Tibial artery (tissue), 4 donors: ENCODE measurements around the gene RPTOR.
A peak's percentile ranks its signal among the peaks of the same experiment; 100 is the strongest.

ENCODE experiments used
- DNase-seq, 2 donors: peaks; one replicate each; pipeline ENCODE4 v3.0.0-alpha.2; 2019
- H3K27ac ChIP-seq, 2 donors: fragments of 200-600 bp; sonication (generic) in 1 of 2; 1 replicate in 1 of 2; 2 replicates in 1 of 2; pipeline ENCODE4 v1.5.1; 2018 to 2019; ENCODE audit warnings: mild to moderate bottlenecking in 1 of 2
- H3K27me3 ChIP-seq, 2 donors: fragments of 200-600 bp; sonication (generic) in 1 of 2; one replicate each; pipeline versions ENCODE4 v1.5.1 to v1.6.0; 2016 to 2019
- H3K36me3 ChIP-seq, 3 donors: fragments of 200-600 bp; sonication (generic) in 2 of 3; one replicate each; pipeline ENCODE4 v1.5.1; 2016 to 2019; ENCODE audit warnings: mild to moderate bottlenecking in 2 of 3
- H3K4me1 ChIP-seq, 4 donors: fragments of 200-600 bp; sonication (generic) in 2 of 4; 1 replicate in 3 of 4; 2 replicates in 1 of 4; pipeline ENCODE4 v1.5.1; 2016 to 2019
- H3K4me3 ChIP-seq, 2 donors: fragments of 200-600 bp; sonication (generic) in 1 of 2; 1 replicate in 1 of 2; 2 replicates in 1 of 2; pipeline ENCODE4 v1.5.1; 2018 to 2019; ENCODE audit warnings: mild to moderate bottlenecking in 2 of 2
- H3K9me3 ChIP-seq, 3 donors: fragments of 200-600 bp; sonication (generic) in 1 of 3; one replicate each; pipeline ENCODE4 v1.5.1; 2016 to 2019
- CTCF ChIP-seq, 2 experiments: fragments of 200-600 bp in 1 of 2; fragments of 450-650 bp in 1 of 2; IDR thresholded peaks; one replicate each; pipeline ENCODE4 v1.5.1; 2017 to 2019; ENCODE audit warnings: antibody characterized with exemption in 2 of 2, mild to moderate bottlenecking in 1 of 2, moderate library complexity in 1 of 2
- intact Hi-C: fragments of 100-400 bp; cut with DNase I; formaldehyde crosslinking; loops from one replicate; pipeline ENCODE4 v1.15.0; 2023; ENCODE audit warnings: low total_unique reads

The RPTOR gene

DNA sequence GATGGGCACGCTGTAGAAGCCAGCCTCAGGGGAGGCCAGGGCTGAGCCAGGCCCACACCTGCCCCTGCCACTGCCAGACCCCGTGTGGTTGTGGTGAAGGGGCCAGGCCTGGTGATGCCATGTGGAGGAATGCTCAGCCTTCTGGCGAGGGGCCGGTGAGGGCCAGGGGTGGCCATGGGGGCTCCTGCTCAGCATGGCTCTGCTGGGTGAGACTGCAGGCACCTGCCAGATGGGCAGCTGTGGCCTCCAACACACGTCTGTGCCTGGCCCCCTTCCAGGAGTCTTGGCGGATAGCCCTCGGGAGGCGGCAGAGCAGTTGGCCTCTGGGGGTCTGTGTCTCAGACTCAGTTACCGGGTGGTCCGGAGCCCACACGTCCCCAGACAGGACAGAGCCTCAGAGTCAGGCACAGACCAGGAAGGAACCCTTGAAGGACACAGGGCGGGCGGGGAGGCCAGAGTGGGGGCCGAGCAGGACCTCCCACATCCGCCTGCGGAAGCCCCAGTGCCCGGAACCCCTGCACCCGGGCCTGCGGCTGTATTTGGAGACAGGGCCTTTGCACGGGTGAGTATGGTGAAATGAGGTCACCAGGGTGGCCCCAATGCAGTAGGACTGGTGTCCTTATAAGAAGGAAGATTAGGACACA, 424.5 kb downstream of the RPTOR start:
- no peaks in the 10 kb centered on the region for H3K9me3 ChIP-seq
- H3K27ac ChIP-seq: peak overlapping the region; percentile 40 to 72
- DNase-seq: no peak
- intact Hi-C loops: no loop called here
- peaks cover 7 to 21% (median 14%) of the 10 kb centered on the region in 3 donors for H3K36me3 ChIP-seq
- H3K4me3 ChIP-seq: peak overlapping the region in 1 of 2 donors; percentile 3
- H3K4me1 ChIP-seq: peaks cover 6 to 34% (median 27%) of the 10 kb centered on the region in 4 donors
- peaks cover 0 to 26% of the 10 kb centered on the region in 2 donors for H3K27me3 ChIP-seq
- TF ChIP-seq CTCF (IDR thresholded peaks at IDR 0.05): no peak

DNA sequence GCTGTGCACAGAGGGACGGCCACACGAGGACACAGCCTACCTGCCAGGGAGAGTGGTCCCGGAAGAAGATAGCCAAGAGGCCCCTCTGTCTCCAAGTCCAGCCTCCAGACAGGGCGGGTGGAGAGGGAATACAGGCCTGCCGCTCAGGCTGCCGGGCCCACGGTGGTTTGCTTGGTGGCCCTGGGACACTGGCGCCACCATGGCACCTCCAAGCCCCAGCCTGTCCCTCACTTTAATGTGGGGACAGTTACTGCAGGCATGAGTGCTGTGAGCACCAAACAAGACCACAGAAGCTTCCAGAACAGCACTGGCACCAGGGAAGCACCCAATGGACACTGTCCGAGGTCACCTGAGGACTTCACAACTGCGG, 425.0 kb downstream of the RPTOR start:
- no peak for TF ChIP-seq CTCF (IDR thresholded peaks at IDR 0.05)
- H3K27ac ChIP-seq: peak overlapping the region in 1 of 2 donors; percentile 72

DNA sequence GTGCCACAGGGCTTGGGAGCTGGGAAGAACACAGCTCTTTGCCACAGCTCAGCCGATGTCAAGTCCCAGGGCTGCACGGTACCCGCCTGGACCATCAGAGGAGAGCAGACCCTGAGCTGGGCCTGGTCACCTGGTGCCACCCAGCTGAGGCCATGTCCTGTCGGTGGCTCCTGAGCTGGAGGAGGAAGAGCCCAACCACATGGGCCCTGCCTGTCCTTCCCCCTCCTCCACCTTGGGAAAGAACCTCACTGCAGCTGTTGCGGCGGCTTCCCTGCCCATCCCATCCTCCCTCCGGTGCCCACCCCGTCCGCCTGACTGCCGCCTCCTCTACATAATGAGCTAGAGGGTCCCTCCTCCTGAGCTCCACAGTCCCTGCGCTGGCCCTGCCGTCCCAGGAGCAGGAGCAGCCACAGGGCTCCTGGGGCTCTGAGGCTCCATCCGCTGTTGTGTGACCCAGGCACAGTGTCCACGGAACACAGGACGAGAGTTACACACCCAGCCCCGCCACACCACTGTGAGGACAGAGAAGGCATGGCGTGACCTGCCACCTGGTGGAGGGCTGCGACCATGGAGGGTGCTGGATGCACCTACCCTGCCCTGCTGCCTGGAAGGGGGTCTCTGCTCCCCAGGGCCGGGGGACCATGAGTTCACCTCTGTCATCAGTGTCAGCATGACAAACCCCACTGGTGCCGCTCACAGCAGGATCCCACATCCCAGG, 425.6 kb downstream of the RPTOR start:
- intact Hi-C loops: loop anchor here (10.0 kb wide), 1 partner anchor 395 kb away; no protein-coding TSS in a partner anchor
- peak overlapping the region in 1 of 2 donors; percentile 72 for H3K27ac ChIP-seq
- DNase-seq: no peak

More for the DNA sequence above, 425.0 kb downstream of the RPTOR start:
- peaks cover 4 to 16% (median 9%) of the 10 kb centered on the region in 3 donors for H3K36me3 ChIP-seq
- intact Hi-C loops: loop anchor here (10.0 kb wide), 1 partner anchor 395 kb away; no protein-coding TSS in a partner anchor
- H3K27me3 ChIP-seq: peaks cover 0 to 26% of the 10 kb centered on the region in 2 donors
- H3K4me3 ChIP-seq: no peak overlapping the region
- no peaks in the 10 kb centered on the region for H3K9me3 ChIP-seq
- peaks cover 6 to 34% (median 27%) of the 10 kb centered on the region in 4 donors for H3K4me1 ChIP-seq
- DNase-seq: no peak

GRCh38 chr17:80970762-80971703, 426.4 kb downstream of the RPTOR start:
- TF ChIP-seq CTCF (IDR thresholded peaks at IDR 0.05): no peak
- Histone ChIP-seq H3K27ac (no peak overlapping the region), H3K9me3 (no peaks in the 10 kb centered on the region), H3K4me1 (peaks cover 6 to 34% (median 27%) of the 10 kb centered on the region in 4 donors), H3K4me3 (no peak overlapping the region), H3K36me3 (peaks cover 0 to 3% (median 0%) of the 10 kb centered on the region in 3 donors), H3K27me3 (peaks cover 0 to 26% of the 10 kb centered on the region in 2 donors)
- no peak for DNase-seq
- intact Hi-C loops: loop anchor here (10.0 kb wide), 1 partner anchor 396 kb away; no protein-coding TSS in a partner anchor

More for the DNA sequence above, 425.6 kb downstream of the RPTOR start:
- Histone ChIP-seq H3K4me3 (no peak overlapping the region), H3K27me3 (peaks cover 0 to 26% of the 10 kb centered on the region in 2 donors), H3K36me3 (peaks cover 0 to 11% (median 4%) of the 10 kb centered on the region in 3 donors), H3K9me3 (no peaks in the 10 kb centered on the region), H3K4me1 (peaks cover 6 to 34% (median 27%) of the 10 kb centered on the region in 4 donors)
- peak; percentile 59 to 70 for TF ChIP-seq CTCF (IDR thresholded peaks at IDR 0.05)

- no peaks in the 10 kb centered on the region for H3K9me3 ChIP-seq
- no peak for TF ChIP-seq CTCF (IDR thresholded peaks at IDR 0.05)
- no peak overlapping the region for H3K27ac ChIP-seq
- H3K36me3 ChIP-seq: no peaks in the 10 kb centered on the region
- H3K4me1 ChIP-seq: peaks cover 6 to 34% (median 27%) of the 10 kb centered on the region in 4 donors
- peaks cover 0 to 26% of the 10 kb centered on the region in 2 donors for H3K27me3 ChIP-seq
- no peak for DNase-seq
- intact Hi-C loops: loop anchor here (10.0 kb wide), 1 partner anchor 397 kb away; no protein-coding TSS in a partner anchor
- no peak overlapping the region for H3K4me3 ChIP-seq
Measured at GRCh38 chr17:80971704-80972304, 427.2 kb downstream of the RPTOR start.
